OCI-LY7 (cell line): ENCODE measurements around the gene METRN. TPM values are rescaled to one million over a fixed set of nuclear protein-coding genes. Genes with fewer than 3 reads are reported as not detected.
"Not testable (repeated sequence)": the region's sequence is repeated elsewhere in the genome, so short reads cannot be mapped to it uniquely, and the experiment has no call there.

Source experiments
- BruUV-seq: library from RNA; stranded (reverse); fragments of 400-500 nt; replicated peaks from 2 replicates; lab custom pipeline; 2021; lab: Mats Ljungman, UMichigan
- CTCF ChIA-PET: fragments of 300-600 bp; sonication (Branson Sonifier 250); formaldehyde crosslinking; loops from one replicate; lab custom pipeline; 2022; ENCODE audit warnings: antibody characterized with exemption; ENCODE audit not compliant: unreplicated experiment; lab: Charles Lee
- POLR2A ChIA-PET: fragments of 300-600 bp; sonication (Branson Sonifier 250); formaldehyde crosslinking; loops from one replicate; lab custom pipeline; 2022; ENCODE audit warnings: antibody characterized with exemption; lab: Charles Lee
- DNase-seq: peaks from one replicate; pipeline ENCODE4 v3.0.0-alpha.2; 2015; ENCODE audit warnings: low spot score
- H2AFZ ChIP-seq: fragments of 200-600 bp; sonication (generic), shearing (Covaris generic); 2 replicates; pipeline ENCODE4 v1.6.1; 2014; ENCODE audit warnings: mild to moderate bottlenecking, antibody characterized with exemption, low read length, moderate library complexity
- H3K27ac ChIP-seq: fragments of 200-600 bp; sonication (generic); 2 replicates; pipeline ENCODE4 v1.5.1; 2014; ENCODE audit warnings: mixed run types, low read depth, mild to moderate bottlenecking, moderate library complexity, low read length, inconsistent platforms; ENCODE audit not compliant: poor library complexity, severe bottlenecking
- H3K36me3 ChIP-seq: fragments of 200-600 bp; sonication (generic); 2 replicates; pipeline ENCODE4 v1.6.1; 2014; ENCODE audit warnings: mild to moderate bottlenecking, antibody characterized with exemption, low read length, moderate library complexity, mixed read lengths; ENCODE audit not compliant: insufficient read depth
- H3K4me1 ChIP-seq: fragments of 200-600 bp; sonication (generic); 2 replicates; pipeline ENCODE4 v1.5.1; 2014; ENCODE audit warnings: mild to moderate bottlenecking, low read length; ENCODE audit not compliant: insufficient read depth, poor library complexity, severe bottlenecking
- H3K4me2 ChIP-seq: fragments of 200-600 bp; sonication (generic); 2 replicates; pipeline ENCODE4 v1.6.1; 2014; ENCODE audit warnings: mild to moderate bottlenecking, low read length
- H3K4me3 ChIP-seq: fragments of 200-600 bp; sonication (generic); 2 replicates; pipeline ENCODE4 v1.5.1; 2014; ENCODE audit warnings: mild to moderate bottlenecking, low read depth, low read length; ENCODE audit not compliant: poor library complexity, severe bottlenecking
- H3K79me2 ChIP-seq: fragments of 200-600 bp; sonication (generic); 2 replicates; pipeline ENCODE4 v1.6.1; 2016; ENCODE audit warnings: low read depth, mild to moderate bottlenecking, low read length, moderate library complexity, mixed read lengths; ENCODE audit not compliant: insufficient read depth
- H3K9me2 ChIP-seq: fragments of 200-600 bp; sonication (generic); 2 replicates; pipeline ENCODE4 v1.6.1; 2016; ENCODE audit warnings: mild to moderate bottlenecking, low read length, mixed read lengths; ENCODE audit not compliant: insufficient read depth
- H3K9me3 ChIP-seq: fragments of 200-600 bp; sonication (generic); 2 replicates; pipeline ENCODE4 v1.6.1; 2014; ENCODE audit warnings: mild to moderate bottlenecking, mixed run types, low read length, mixed read lengths
- H4K20me1 ChIP-seq: fragments of 200-600 bp; sonication (generic); 2 replicates; pipeline ENCODE4 v1.6.1; 2014; ENCODE audit warnings: mild to moderate bottlenecking, antibody characterized with exemption, low read length, moderate library complexity, mixed read lengths; ENCODE audit not compliant: insufficient read depth
- CTCF ChIP-seq: fragments of 200-600 bp; sonication (generic); conservative IDR thresholded peaks from 2 replicates; pipeline ENCODE4 v1.5.1; 2014; ENCODE audit warnings: mild to moderate bottlenecking, antibody characterized with exemption, low read length, moderate library complexity, mixed read lengths
- EZH2phosphoT487 ChIP-seq: fragments of 200-600 bp; sonication (generic); IDR thresholded peaks from 2 replicates; pipeline ENCODE4 v1.6.1; 2018; ENCODE audit warnings: low read depth, borderline replicate concordance, mild to moderate bottlenecking, mixed run types, antibody characterized with exemption, low read length, moderate library complexity, mixed read lengths
- intact Hi-C: fragments of 100-400 bp; cut with micrococcal nuclease; formaldehyde crosslinking; loops from one replicate; pipeline ENCODE4 v1.10.0; 2022; ENCODE audit not compliant: unreplicated experiment
- total RNA-seq, 2 experiments: library from RNA; depleted of rRNA in 1 of 2; stranded (reverse); fragments of >200 nt in 1 of 2; shearing (Covaris generic) in 1 of 2; gene quantifications; 2 replicates each; pipeline ENCODE4 v1.2.3, GENCODE V29; 2014 to 2022

Gene METRN
- total RNA-seq, 2 experiments from 2014 or later, result 14.4 to 15.9 TPM

DNA sequence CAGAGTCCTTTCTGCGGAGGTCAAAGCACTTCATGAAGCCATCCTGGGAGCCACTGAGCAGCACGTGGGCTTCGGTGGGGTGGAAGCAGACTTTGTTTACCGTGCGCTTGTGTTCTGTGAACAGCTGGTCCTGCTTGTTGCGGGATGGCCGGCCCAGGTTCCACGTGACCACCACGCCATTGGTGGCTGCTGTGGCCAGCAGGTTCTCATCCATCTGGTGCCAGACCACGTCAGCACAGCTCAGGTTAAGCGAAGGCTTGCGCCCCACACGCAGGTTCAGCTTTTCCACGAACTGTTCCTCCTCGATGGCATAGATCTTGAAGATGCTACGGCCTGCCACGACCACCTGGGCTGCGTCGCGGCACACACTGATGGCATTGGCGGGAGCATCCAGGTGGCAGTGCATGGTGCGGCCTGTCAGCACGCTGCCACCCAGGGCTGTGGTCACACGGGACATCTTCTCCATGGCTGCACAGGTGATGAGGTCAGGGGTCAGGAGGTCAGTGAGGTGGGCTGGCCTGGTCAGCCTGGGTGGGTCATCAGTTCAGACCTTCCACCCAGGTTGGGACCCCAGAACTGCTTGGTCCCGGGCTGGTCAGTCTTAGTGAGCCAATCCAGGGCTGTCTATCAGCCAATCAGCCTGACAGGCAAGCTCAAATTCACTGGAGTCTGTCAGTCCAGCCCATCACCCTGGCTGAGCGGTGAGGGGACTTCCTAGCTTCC lies 25.6 kb upstream of the METRN start:
- Histone ChIP-seq H3K27ac (peak overlapping the region; percentile 29), H4K20me1 (no peaks in the 10 kb centered on the region), H3K4me2 (peak overlapping the region; percentile 91), H3K79me2 (0 out of 2 replicates have a peak, but pooled peaks cover 8% of the 10 kb centered on the region), H3K9me3 (no peaks in the 10 kb centered on the region), H3K4me1 (peaks cover 24% of the 10 kb centered on the region), H3K9me2 (no peaks in the 10 kb centered on the region), H3K4me3 (peak overlapping the region; percentile 97), H3K36me3 (peaks cover 20% of the 10 kb centered on the region), H2AFZ (no peak overlapping the region)
- TF ChIP-seq CTCF (no peak), EZH2phosphoT487 (no peak)
- intact Hi-C loops, result no loop called here
- CTCF ChIA-PET, result interaction anchor here (0.9 kb wide), 1 partner anchor 9 kb away, joined by 4 read pairs; the partner anchor contains the start of gene STUB1
- BruUV-seq, result no TSS peak
- no peak for DNase-seq
- POLR2A ChIA-PET, result no interaction called here

DNA sequence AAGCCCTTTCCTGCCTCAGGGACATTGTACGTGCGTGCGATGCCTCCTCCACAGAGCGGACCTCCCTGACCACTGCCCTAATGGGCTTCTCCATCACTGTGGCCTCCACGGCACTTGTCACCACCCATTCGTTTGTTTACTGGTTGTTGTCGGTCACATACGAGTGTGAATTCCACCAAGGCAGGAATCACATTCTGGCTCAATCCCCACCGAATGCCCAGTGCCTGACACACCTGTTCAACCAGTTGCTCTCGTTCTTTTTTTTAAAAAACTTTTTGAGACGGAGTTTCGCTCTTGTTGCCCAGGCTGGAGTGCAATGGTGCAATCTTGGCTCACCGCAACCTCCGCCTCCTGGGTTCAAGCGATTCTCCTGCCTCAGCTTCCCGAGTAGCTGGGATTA lies 23.7 kb upstream of the METRN start:
- H3K4me3 ChIP-seq, H3K9me3 ChIP-seq, H3K9me2 ChIP-seq, intact Hi-C loops, H4K20me1 ChIP-seq, CTCF ChIA-PET, H3K79me2 ChIP-seq, H2AFZ ChIP-seq, DNase-seq, BruUV-seq, H3K4me2 ChIP-seq, POLR2A ChIA-PET, H3K27ac ChIP-seq: not testable (repeated sequence)
- peaks cover 10% of the 10 kb centered on the region for H3K36me3 ChIP-seq
- H3K4me1 ChIP-seq, result peaks cover 27% of the 10 kb centered on the region

DNA sequence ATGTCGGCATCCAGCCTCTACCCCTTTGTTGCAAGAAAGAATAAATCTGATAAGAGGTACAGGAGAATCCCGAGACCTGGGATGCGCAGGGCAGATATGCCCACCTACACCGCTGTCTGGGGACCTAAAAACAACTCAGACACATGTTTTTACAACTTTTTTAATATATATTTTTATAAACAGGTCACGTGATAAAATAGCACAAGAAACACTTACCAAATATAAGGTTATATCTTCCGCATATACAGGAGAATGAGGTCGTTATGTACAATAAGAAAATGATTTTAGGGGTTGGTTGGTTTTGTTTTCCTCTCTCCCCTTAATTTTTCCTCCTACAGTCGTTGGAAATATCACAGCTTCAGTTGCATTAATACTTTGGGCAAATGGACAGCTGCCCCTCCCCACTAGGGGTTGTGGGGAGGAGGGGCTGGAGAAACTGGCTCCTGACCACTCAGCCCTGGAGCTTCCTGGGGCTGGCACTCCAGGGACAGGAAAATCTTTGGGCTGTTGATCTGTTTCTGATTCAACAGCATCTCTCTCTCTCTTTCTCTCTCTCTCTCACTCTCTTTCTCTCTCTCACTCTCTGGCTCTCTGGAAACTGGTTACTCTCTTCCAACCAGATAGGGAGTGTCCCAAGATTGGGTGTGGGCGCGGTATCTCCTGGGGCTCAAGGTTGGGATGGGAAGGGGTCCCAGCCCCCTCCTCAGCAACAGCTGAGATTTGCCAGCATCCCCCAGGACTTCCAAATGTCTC lies 22.4 kb upstream of the METRN start:
- Histone ChIP-seq H3K4me1 (peaks cover 27% of the 10 kb centered on the region), H3K4me2 (no peak overlapping the region), H3K36me3 (no peaks in the 10 kb centered on the region; the same call in 1 of the 2 replicates), H3K79me2 (0 out of 2 replicates have a peak, but pooled peaks cover 8% of the 10 kb centered on the region), H4K20me1 (no peaks in the 10 kb centered on the region), H2AFZ (no peak overlapping the region), H3K4me3 (no peak overlapping the region), H3K9me2 (no peaks in the 10 kb centered on the region), H3K27ac (no peak overlapping the region), H3K9me3 (no peaks in the 10 kb centered on the region)
- CTCF ChIA-PET, result interaction anchor here (0.5 kb wide), 1 partner anchor 20 kb away, joined by 4 read pairs; no protein-coding TSS in a partner anchor
- intact Hi-C loops, result no loop called here
- POLR2A ChIA-PET, result no interaction called here
- no peak for TF ChIP-seq EZH2phosphoT487
- no peak for TF ChIP-seq CTCF
- DNase-seq, result no peak
- BruUV-seq, result no TSS peak
